Liver (tissue), 9 donors: ENCODE data around the gene TDRD9. TPM values are rescaled to one million over a fixed set of nuclear protein-coding genes. Genes with fewer than 3 reads are reported as not detected.

ENCODE experiments used
- DNase-seq: peaks from one replicate; pipeline ENCODE4 v3.0.0-alpha.2; 2017; ENCODE audit warnings: low spot score
- H3K27ac ChIP-seq, 2 donors: one replicate each; pipeline ENCODE4 v1.7.0; 2013; ENCODE audit warnings: inconsistent platforms in 2 of 2, low read length in 2 of 2, control low read depth in 1 of 2, low read depth in 1 of 2, mild to moderate bottlenecking in 1 of 2
- H3K27me3 ChIP-seq, 4 donors: one replicate each; pipeline versions ENCODE4 v1.6.1 to v1.7.0; 2013; ENCODE audit warnings: low read length in 3 of 4, inconsistent platforms in 1 of 4, mild to moderate bottlenecking in 1 of 4, moderate library complexity in 1 of 4; ENCODE audit not compliant: control insufficient read depth in 4 of 4, insufficient read depth in 4 of 4
- H3K36me3 ChIP-seq, 4 donors: one replicate each; pipeline versions ENCODE4 v1.6.1 to v1.7.0; 2013; ENCODE audit warnings: low read length in 3 of 4, mild to moderate bottlenecking in 3 of 4, low read depth in 1 of 4, moderate library complexity in 1 of 4; ENCODE audit not compliant: control insufficient read depth in 4 of 4, insufficient read depth in 3 of 4
- H3K4me1 ChIP-seq, 4 donors: one replicate each; pipeline versions ENCODE4 v1.6.1 to v1.7.0; 2013; ENCODE audit warnings: low read length in 3 of 4, mild to moderate bottlenecking in 3 of 4, moderate library complexity in 1 of 4; ENCODE audit not compliant: control insufficient read depth in 4 of 4, insufficient read depth in 4 of 4
- H3K4me3 ChIP-seq, 3 donors: one replicate each; pipeline versions ENCODE4 v1.6.1 to v1.7.0; 2013; ENCODE audit warnings: low read length in 3 of 3, control low read depth in 1 of 3, low read depth in 1 of 3, mild to moderate bottlenecking in 1 of 3
- H3K9ac ChIP-seq, 2 donors: one replicate each; pipeline ENCODE4 v1.7.0; 2013; ENCODE audit warnings: low read length in 2 of 2, mild to moderate bottlenecking in 2 of 2, moderate library complexity in 2 of 2, control low read depth in 1 of 2, low read depth in 1 of 2
- H3K9me3 ChIP-seq, 4 donors: one replicate each; pipeline versions ENCODE4 v1.6.1 to v1.7.0; 2013; ENCODE audit warnings: low read length in 3 of 4; ENCODE audit not compliant: control insufficient read depth in 4 of 4
- ATF3 ChIP-seq: IDR thresholded peaks from 2 replicates; pipeline ENCODE4 v1.6.1; 2016; ENCODE audit warnings: antibody characterized with exemption
- CTCF ChIP-seq: fragments of 150-350 bp; IDR thresholded peaks from 2 replicates; pipeline ENCODE4 v1.5.1; 2017; ENCODE audit warnings: improper control_type of control experiment, low read depth, low read length; ENCODE audit not compliant: missing input control
- EGR1 ChIP-seq, 2 donors: IDR thresholded peaks; 2 replicates each; pipeline ENCODE4 v1.6.1; 2016 to 2018; ENCODE audit warnings: antibody characterized with exemption in 2 of 2, low read depth in 2 of 2
- FOXA1 ChIP-seq: IDR thresholded peaks from 2 replicates; pipeline ENCODE4 v1.6.1; 2016; ENCODE audit warnings: antibody characterized with exemption
- FOXA2 ChIP-seq: IDR thresholded peaks from 2 replicates; pipeline ENCODE4 v1.6.1; 2016; ENCODE audit warnings: antibody characterized with exemption
- GABPA ChIP-seq, 2 donors: IDR thresholded peaks in 1 of 2; conservative IDR thresholded peaks in 1 of 2; 2 replicates each; pipeline ENCODE4 v1.6.1; 2016; ENCODE audit warnings: antibody characterized with exemption in 2 of 2, mild to moderate bottlenecking in 1 of 2, moderate library complexity in 1 of 2
- HNF4A ChIP-seq, 2 donors: conservative IDR thresholded peaks; 2 replicates each; pipeline ENCODE4 v1.6.1; 2016; ENCODE audit warnings: antibody characterized with exemption in 2 of 2, mild to moderate bottlenecking in 2 of 2
- HNF4G ChIP-seq: IDR thresholded peaks from 2 replicates; pipeline ENCODE4 v1.6.1; 2016; ENCODE audit warnings: antibody characterized with exemption
- MAX ChIP-seq: IDR thresholded peaks from 2 replicates; pipeline ENCODE4 v1.6.1; 2016; ENCODE audit warnings: antibody characterized with exemption
- NR2F2 ChIP-seq: IDR thresholded peaks from 2 replicates; pipeline ENCODE4 v1.6.1; 2016; ENCODE audit warnings: antibody characterized with exemption
- RAD21 ChIP-seq, 2 donors: IDR thresholded peaks; 2 replicates each; pipeline ENCODE4 v1.6.1; 2016; ENCODE audit warnings: antibody characterized with exemption in 2 of 2, mild to moderate bottlenecking in 2 of 2
- REST ChIP-seq: IDR thresholded peaks from 2 replicates; pipeline ENCODE4 v1.6.1; 2016; ENCODE audit warnings: antibody characterized with exemption, mild to moderate bottlenecking
- RXRA ChIP-seq, 2 donors: IDR thresholded peaks; 2 replicates each; pipeline ENCODE4 v1.6.1; 2017 to 2018; ENCODE audit warnings: antibody characterized with exemption in 2 of 2, mild to moderate bottlenecking in 1 of 2
- SP1 ChIP-seq: IDR thresholded peaks from 2 replicates; pipeline ENCODE4 v1.6.1; 2018; ENCODE audit warnings: antibody characterized with exemption, mild to moderate bottlenecking
- TAF1 ChIP-seq: conservative IDR thresholded peaks from 2 replicates; pipeline ENCODE4 v1.6.1; 2016; ENCODE audit warnings: antibody characterized with exemption, mild to moderate bottlenecking
- ZBTB33 ChIP-seq: IDR thresholded peaks from 2 replicates; pipeline ENCODE4 v1.6.1; 2016; ENCODE audit warnings: antibody characterized with exemption
- WGBS: extraction: QIAGEN DNeasy Blood & Tissue Kit; methylation state at CpG from one replicate; pipeline ENCODE4 v1.1.7; 2013; 5-methylcytosine and 5-hydroxymethylcytosine counted together
- polyA plus RNA-seq, 2 donors: library from polyadenylated mRNA; stranded (reverse) in 1 of 2; unstranded in 1 of 2; fragments of 200-250 nt in 1 of 2; fragments of >200 nt in 1 of 2; fragmentation: Nextera tagmentation in 1 of 2; extraction: Ambion mirVana in 1 of 2; gene quantifications; one replicate each; pipeline versions ENCODE4 v1.2.1 to v1.2.3, GENCODE V29; 2013 to 2015
- total RNA-seq, 2 donors: library from RNA; depleted of rRNA; stranded (reverse); fragments of >200 nt; gene quantifications; one replicate each; pipeline ENCODE4 v1.2.3, GENCODE V29; 2014
- donor health status: healthy.
- donor health status: healthy.
- donor health status: healthy.
- donor health status: healthy.
- donor health status: healthy.

Gene TDRD9
- total and polyA plus RNA-seq, 4 donors: 0.12 to 1.0 (median 0.46) TPM

- Histone ChIP-seq H3K27ac (no peak overlapping the region), H3K4me1 (no peaks in the 10 kb centered on the region), H3K4me3 (no peak overlapping the region), H3K9ac (no peak overlapping the region), H3K27me3 (peaks cover 0 to 10% (median 0%) of the 10 kb centered on the region in 4 donors), H3K36me3 (no peaks in the 10 kb centered on the region), H3K9me3 (no peaks in the 10 kb centered on the region)
- 76% methylated on average over 5 of the region's 5 CpGs for WGBS
- TF ChIP-seq HNF4A (conservative IDR thresholded peaks at IDR 0.05) (no peak), SP1 (no peak), FOXA2 (no peak), GABPA (IDR thresholded peaks at IDR 0.05 in 1 of 2, conservative IDR thresholded peaks at IDR 0.05 in 1 of 2) (no peak), MAX (no peak), NR2F2 (no peak), RAD21 (IDR thresholded peaks at IDR 0.05) (no peak), ATF3 (no peak), TAF1 (no peak)
- DNase-seq: no peak
Measured at GRCh38 chr14:104031384-104031783, 103.1 kb downstream of the TDRD9 start.

GRCh38 chr14:104034976-104035699 is 106.9 kb downstream of the TDRD9 start:
- no peak for DNase-seq
- 76% methylated on average over 12 of the region's 12 CpGs for WGBS
- H3K9ac ChIP-seq: no peak overlapping the region
- H3K9me3 ChIP-seq: no peaks in the 10 kb centered on the region
- H3K4me1 ChIP-seq: no peaks in the 10 kb centered on the region
- no peak overlapping the region for H3K27ac ChIP-seq
- H3K4me3 ChIP-seq: no peak overlapping the region
- H3K27me3 ChIP-seq: peaks cover 0 to 3% (median 0%) of the 10 kb centered on the region in 4 donors
- no peaks in the 10 kb centered on the region for H3K36me3 ChIP-seq
- no peak for TF ChIP-seq FOXA1
- no peak for TF ChIP-seq SP1
- no peak for TF ChIP-seq ZBTB33
- TF ChIP-seq HNF4G: no peak
- TF ChIP-seq RAD21 (IDR thresholded peaks at IDR 0.05): no peak
- TF ChIP-seq TAF1: no peak

- 81% methylated on average over 7 of the region's 7 CpGs for WGBS
- Histone ChIP-seq H3K9me3 (no peaks in the 10 kb centered on the region), H3K9ac (no peak overlapping the region), H3K36me3 (no peaks in the 10 kb centered on the region), H3K27me3 (peaks cover 0 to 3% (median 1%) of the 10 kb centered on the region in 4 donors), H3K4me3 (no peak overlapping the region), H3K27ac (no peak overlapping the region), H3K4me1 (no peaks in the 10 kb centered on the region)
- no peak for DNase-seq
- TF ChIP-seq EGR1 (IDR thresholded peaks at IDR 0.05; ENCODE audit: low read depth in 2 of 2): no peak
- no peak for TF ChIP-seq FOXA2
- no peak for TF ChIP-seq CTCF
- no peak for TF ChIP-seq REST
- no peak for TF ChIP-seq SP1
- no peak for TF ChIP-seq ATF3
- TF ChIP-seq RAD21 (IDR thresholded peaks at IDR 0.05): no peak
- TF ChIP-seq NR2F2: no peak
- no peak for TF ChIP-seq GABPA (IDR thresholded peaks at IDR 0.05 in 1 of 2, conservative IDR thresholded peaks at IDR 0.05 in 1 of 2)
- no peak for TF ChIP-seq HNF4A (conservative IDR thresholded peaks at IDR 0.05)
- no peak for TF ChIP-seq RXRA (IDR thresholded peaks at IDR 0.05)
- TF ChIP-seq ZBTB33: no peak
Measured at GRCh38 chr14:104036212-104036611, 108.0 kb downstream of the TDRD9 start.
